ENCODE measurements around the gene C1QTNF6.

Gene C1QTNF6

GRCh38 chr22:37157516-37158285 lies 30.3 kb downstream of the C1QTNF6 start:
- no peak for TF ChIP-seq CTCF (IDR thresholded peaks at IDR 0.05; ENCODE audit: insufficient read depth, low read depth, low read length, missing control alignments)
- no peak for DNase-seq (ENCODE audit: low read depth)
- no peak overlapping the region for H3K4me3 ChIP-seq (ENCODE audit: low read depth, low read length)

DNA sequence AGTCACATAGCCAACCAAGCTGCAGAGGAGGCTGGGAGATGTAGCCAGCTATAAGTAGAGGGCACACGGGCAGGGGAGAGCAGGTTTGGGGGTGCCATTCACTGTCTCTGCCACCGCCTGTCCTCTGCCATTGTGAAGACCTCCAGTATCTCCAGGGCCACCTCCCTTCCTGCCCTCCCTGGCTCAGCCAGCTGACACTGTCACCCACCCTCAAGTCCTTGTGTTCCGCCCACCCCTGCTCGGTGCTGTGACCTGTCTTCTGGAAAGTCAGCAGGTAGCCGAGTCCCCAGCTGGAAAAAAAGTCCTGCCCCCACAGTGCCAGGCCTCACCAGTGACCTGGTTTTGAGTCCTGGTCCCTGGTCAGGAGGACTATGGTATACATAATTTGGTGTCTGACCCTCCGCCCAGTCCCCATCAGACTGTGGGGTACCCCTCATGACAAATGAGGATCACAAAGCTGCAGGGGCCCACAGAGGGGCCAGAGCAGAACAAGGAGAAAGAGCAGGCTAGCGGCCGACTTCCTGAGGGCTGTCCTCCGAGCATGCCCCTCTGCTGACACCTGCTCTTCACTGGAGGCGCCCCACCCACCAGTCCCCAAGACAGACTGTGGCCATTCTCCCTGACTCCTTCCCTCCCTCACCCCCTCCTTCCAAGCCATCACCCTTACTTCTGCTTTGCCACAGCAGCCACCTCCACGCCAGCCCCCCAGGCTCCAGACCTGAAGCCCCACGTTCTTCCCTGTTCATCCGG lies 31.2 kb downstream of the C1QTNF6 start:
- DNase-seq (ENCODE audit: low read depth), result no peak
- TF ChIP-seq CTCF (IDR thresholded peaks at IDR 0.05; ENCODE audit: insufficient read depth, low read depth, low read length, missing control alignments), result no peak
- no peak overlapping the region for H3K4me3 ChIP-seq (ENCODE audit: low read depth, low read length)

GRCh38 chr22:37155971-37156370 lies 32.1 kb downstream of the C1QTNF6 start:
- no peak for TF ChIP-seq CTCF (IDR thresholded peaks at IDR 0.05; ENCODE audit: insufficient read depth, low read depth, low read length, missing control alignments)
- H3K4me3 ChIP-seq (ENCODE audit: low read depth, low read length), result no peak overlapping the region
- DNase-seq (ENCODE audit: low read depth), result no peak

DNA sequence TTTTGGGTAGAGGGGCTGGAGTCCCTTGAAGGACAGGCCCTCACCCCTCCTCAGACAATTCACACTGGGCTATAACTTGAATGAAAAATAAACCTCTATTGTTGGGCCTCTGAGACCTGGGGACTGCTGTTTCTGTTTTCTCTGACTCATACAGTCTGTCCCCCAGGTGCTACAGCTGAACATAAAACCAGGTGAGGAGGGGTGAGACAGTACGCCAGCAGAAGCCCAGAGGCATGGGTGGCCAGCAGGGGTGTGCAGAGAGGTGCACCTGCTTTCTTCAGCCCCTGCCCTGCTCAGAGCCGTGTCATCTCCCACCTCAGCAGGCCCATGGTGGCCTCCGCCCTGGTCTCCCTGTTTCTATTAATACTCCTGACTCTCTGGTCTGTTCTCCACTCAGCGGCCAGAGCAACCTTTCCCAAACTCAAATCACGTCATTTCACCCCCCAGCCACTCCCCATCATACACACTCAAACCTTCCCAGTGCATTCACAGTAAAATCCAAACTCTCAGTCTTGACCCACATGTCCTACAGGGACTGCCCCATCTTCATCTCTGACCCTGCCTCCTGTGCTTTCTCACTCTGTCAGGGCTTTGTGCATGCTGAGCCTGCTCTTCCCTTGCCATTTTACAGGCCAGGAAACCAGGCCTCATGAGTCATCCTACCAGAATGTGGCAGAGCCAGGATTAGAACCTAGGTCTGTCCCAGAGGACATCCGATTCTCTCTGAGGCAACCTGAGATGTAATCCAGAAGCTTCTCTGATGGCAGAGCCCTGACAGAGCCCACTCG lies 32.9 kb downstream of the C1QTNF6 start:
- no peak overlapping the region for H3K4me3 ChIP-seq (ENCODE audit: low read depth, low read length)
- no peak for TF ChIP-seq CTCF (IDR thresholded peaks at IDR 0.05; ENCODE audit: insufficient read depth, low read depth, low read length, missing control alignments)
- DNase-seq (ENCODE audit: low read depth), result peak; percentile 84

DNA sequence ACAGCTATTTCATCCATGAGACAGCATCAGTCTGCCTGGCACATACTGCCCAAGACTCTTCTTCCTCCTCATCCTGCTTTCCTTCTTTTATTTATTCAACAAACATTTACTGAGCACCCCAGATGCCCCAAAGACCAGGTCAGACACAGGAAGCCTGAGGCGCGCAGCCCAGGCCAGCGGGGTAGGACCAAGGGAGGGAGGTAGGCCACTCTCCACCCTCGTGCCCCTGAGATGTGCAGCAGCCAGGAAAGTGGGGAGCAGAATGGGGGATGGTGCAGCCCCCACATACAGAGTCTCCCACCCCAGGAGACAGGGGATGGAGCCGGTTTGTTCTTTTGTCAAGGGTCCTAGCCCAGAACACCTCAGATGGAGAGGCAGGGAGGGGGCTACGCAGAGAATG lies 34.1 kb downstream of the C1QTNF6 start:
- no peak for DNase-seq (ENCODE audit: low read depth)
- no peak for TF ChIP-seq CTCF (IDR thresholded peaks at IDR 0.05; ENCODE audit: insufficient read depth, low read depth, low read length, missing control alignments)
- no peak overlapping the region for H3K4me3 ChIP-seq (ENCODE audit: low read depth, low read length)

DNA sequence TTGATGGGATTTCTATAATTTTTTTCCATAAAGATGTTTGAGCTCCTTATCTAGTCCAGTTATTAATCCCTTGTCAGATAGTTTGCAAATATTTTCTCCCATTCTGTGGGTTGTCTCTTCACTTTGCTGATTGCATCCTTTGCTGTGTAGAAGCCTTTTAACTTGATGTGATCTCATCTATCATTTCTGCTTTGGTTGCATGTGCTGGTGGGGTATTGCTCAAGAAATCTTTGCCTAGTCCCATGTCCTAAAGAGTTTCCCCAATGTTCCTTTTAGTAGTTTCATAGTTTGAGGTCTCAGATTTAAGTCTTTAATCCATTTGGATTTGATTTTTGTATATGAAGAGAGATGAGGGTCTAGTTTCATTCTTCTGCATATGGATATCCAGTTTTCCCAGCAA lies 36.6 kb downstream of the C1QTNF6 start:
- DNase-seq (ENCODE audit: low read depth), result no peak
- no peak for TF ChIP-seq CTCF (IDR thresholded peaks at IDR 0.05; ENCODE audit: insufficient read depth, low read depth, low read length, missing control alignments)
- H3K4me3 ChIP-seq (ENCODE audit: low read depth, low read length), result no peak overlapping the region

All from GM12865 (cell line).